Ovary (tissue), 3 donors: ENCODE results near the gene MOG.

Experiments
- CTCF ChIP-seq, 3 donors: fragments of 450-650 bp in 2 of 3; fragments of 200-600 bp in 1 of 3; IDR thresholded peaks; one replicate each; pipeline versions ENCODE4 v1.5.1 to v1.8.0; 2016 to 2022; ENCODE audit warnings: antibody characterized with exemption in 3 of 3, mild to moderate bottlenecking in 1 of 3
- POLR2A ChIP-seq: fragments of 450-650 bp; IDR thresholded peaks from one replicate; pipeline ENCODE4 v1.6.1; 2017; ENCODE audit warnings: antibody characterized with exemption, mild to moderate bottlenecking, moderate library complexity
- donor health status: DM: no; HTN: no; CAD: no.

DNA sequence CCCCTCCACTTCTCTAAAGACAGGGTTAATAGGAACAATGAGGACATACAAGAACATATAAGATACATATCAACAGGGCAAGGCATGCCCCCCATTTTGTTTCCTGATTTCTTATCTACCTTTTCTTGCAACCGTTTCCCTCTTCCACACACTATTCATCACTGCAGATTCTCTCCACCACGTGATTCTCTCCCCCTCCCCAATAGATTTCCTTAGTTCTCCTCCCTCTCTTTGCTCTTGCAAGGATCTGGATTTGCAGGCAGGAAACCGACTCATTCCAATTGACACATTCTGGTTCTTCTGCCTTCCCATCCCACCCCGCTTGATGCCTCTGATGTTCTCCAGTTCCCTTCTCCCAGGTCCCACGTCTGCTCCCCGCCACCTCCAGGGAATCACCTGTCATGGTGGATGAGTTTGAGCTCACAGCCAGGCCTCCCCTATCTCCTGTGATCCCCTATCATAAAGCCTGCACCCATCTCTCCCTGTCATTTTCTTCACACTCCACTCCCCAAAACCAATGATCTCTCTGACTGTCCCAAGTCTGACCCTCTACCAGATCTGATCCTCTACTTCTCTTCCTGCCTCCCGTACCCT lies 31.5 kb upstream of the MOG start:
- TF ChIP-seq CTCF (IDR thresholded peaks at IDR 0.05) (no peak), POLR2A (no peak)
